Amniotic stem cell (primary cell): ENCODE measurements around the gene DGKI.

Experiments
- DNase-seq: peaks from one replicate; lab custom pipeline; 2025; lab: John Stamatoyannopoulos, UW

DGKI gene

DNA sequence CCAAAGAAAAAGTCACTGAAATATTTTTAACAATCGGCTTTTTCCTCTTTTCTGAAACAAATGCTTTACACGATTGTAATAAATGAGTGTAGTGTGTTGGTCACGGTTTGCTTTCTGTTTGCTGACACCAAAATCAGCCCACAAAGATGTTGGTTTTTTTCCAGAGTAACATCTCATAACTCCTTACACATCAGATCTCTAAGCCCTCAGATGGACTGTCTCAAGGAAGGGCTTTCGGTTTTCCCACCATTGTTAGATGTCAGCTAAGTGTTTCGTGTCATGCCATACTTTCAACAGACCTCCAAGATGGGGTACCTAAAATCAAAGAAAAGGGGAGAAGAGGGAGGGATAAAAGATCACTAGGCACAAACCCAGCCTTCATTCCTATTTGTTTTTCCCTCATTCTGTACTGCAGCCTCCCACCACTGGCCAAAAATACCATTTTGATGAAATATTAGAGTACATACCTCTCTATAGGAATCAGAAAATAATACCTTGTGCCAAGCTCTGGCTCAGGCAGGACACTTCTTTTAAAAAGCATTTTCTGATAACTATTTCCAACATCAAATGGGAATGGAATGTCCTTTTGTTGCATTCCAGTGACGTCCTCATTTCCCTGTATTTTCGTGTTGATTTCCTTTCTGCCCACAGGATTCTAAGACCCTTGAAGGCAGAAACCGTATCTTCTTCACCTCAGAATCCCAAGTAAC, 159.1 kb downstream of the DGKI start:
- DNase-seq = no peak

- no peak for DNase-seq
Observed at GRCh38 chr7:137685433-137686164, 161.2 kb downstream of the DGKI start.

DNA sequence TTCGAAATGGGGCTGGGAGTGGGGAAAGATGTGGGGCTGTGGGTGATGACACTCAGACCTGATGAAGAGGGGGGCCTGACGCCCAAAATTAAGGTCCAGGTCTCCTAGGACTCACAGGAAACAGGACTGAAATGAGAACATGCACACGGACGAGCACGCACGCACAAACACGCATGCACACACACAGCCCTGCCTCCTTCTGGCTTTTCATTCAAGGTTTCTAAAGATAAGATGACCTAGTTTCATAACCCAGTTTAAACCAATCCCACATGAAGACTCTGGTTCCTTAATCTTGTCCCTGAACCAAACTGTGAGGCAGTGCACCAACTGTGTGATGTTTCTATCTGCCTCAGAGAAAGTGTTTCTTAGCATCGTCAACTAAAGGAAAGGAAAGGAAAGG, 162.0 kb downstream of the DGKI start:
- no peak for DNase-seq

DNA sequence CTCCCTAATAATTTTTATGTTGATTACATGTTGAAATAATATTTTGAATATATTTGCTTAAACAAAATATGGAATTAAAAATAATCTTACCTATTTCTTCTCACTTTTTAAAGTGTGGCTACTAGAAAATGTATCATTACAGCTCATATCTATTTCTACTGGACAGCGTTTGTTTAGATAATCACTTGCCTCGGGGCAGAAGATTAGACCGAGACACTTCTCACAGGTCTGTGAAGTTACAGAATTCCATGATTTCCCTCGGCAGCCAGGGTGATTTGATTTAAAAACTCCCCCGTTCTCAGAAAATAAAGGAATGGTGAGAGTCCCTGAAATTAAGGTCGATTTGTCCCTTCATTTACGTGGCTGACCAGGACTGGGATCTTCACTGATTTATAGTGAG, 162.5 kb downstream of the DGKI start:
- no peak for DNase-seq

DNA sequence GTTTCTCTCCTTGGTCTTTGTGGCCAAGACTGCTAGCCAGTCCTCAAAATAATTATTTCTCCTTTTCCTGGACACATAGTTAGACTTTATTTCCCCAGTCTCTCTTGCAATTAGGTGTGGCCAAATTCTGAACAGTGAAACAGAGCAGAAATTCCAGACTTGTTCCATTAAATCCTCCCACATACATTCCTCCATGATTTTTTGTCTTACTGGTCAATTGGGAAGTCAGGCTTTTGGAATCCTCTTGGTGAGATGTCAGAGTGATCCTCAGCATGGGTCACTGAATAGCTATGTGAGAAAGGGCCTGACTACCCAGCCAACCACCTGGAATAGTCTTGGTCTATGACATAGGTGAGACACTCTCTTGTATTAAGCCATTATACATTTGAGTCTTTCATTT, 164.2 kb downstream of the DGKI start:
- peak; percentile 16 for DNase-seq

- peak; percentile 27 for DNase-seq
Observed at GRCh38 chr7:137681657-137682562, 164.9 kb downstream of the DGKI start.

GRCh38 chr7:137674551-137675409, 172.0 kb downstream of the DGKI start:
- no peak for DNase-seq

- DNase-seq = no peak
Observed at GRCh38 chr7:137674048-137674447, 172.7 kb downstream of the DGKI start.

GRCh38 chr7:137671920-137672319, 174.9 kb downstream of the DGKI start:
- no peak for DNase-seq

GRCh38 chr7:137670222-137671064, 176.3 kb downstream of the DGKI start:
- DNase-seq = no peak

DNA sequence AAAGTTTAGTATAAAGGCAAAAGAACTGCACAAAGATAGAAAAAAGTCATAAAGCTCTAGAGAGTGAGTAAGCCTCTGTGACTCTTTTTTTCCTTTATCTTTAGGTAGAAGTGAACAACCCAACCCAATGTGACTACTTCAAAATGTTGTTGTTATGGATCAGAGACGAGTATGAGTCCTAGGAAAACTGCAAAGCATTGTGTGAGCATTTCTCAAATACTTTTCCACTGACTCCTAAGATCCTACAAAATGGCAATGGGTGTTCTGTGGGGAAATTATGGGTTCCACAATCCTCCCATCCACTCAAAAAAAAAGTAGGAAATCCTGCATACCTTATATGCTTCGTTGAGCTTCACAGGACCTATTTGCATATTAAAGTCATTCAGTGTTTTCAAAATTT, 177.1 kb downstream of the DGKI start:
- peak; percentile 37 for DNase-seq

DNA sequence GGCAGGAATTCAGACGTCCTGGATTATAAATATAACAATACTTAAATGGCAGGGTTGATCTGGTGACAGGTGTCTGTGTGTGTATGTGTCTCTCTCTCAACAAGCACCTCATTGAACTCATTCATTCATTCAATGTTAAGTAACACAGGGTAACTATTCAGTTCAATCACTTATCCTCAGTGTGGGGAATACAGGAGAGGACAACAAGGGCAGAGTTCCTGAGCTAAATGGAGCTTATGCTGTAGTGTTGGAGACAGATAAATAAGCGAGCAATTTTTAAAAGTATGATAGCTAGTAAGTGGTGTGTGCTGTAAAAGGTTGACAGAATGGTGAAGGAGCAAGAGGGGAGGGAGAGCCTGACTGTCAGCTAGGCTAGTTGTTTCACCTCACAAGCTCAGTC, 178.4 kb downstream of the DGKI start:
- no peak for DNase-seq

- DNase-seq = peak; percentile 72
Observed at GRCh38 chr7:137667633-137668387, 179.0 kb downstream of the DGKI start.

DNA sequence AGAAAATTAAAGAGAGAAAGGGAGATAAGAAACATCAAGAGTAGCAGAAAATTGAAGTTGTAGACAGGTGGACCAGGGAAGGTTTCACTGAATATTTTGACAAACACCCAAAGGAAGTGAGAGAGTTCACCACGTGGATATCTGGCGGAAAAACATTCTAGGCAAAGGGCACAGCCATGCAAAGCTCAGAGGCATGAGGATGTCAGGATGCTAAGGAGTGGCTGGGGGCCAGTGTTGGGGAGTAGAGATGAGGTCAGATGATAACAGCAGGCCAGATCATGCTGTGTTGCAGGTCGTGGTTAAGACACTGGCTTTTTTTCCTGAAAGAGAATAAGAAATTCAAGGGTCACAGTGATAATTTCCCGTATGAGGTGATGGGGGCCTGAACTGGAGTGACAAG, 181.9 kb downstream of the DGKI start:
- DNase-seq = no peak

GRCh38 chr7:137661634-137662033, 185.1 kb downstream of the DGKI start:
- no peak for DNase-seq

DNA sequence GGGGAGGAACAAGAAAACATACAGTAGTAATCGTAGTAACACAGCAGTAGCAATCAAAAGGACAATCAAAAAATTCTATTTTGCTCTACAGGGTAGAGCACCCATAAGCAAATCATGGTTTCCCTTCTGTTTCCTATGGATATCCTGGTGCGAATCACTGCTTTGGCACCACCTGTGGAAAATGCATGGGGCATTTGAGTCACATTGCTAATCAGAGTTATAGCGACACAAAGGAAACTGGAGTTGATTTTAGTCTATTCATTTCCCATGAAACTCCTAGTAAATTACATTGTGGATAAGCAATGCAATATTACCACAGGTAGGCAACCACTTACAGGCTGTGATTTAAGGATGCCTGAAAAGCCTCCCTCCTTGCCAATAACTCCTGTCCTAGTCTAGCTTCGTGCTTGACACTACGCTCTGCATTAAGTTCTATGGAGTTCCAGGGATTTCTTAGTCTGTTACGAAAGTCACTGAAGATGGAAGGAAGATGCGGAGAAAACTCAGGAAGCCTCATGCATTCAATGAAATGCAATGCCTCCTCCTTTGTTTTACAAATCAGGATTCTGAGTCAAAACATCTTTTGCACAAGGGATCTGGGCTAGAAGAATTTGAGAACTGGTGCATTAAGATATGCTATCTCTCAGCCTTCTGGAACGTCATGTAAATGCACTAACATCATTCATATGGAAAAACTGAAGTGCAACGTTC, 188.4 kb downstream of the DGKI start:
- DNase-seq = no peak

DNA sequence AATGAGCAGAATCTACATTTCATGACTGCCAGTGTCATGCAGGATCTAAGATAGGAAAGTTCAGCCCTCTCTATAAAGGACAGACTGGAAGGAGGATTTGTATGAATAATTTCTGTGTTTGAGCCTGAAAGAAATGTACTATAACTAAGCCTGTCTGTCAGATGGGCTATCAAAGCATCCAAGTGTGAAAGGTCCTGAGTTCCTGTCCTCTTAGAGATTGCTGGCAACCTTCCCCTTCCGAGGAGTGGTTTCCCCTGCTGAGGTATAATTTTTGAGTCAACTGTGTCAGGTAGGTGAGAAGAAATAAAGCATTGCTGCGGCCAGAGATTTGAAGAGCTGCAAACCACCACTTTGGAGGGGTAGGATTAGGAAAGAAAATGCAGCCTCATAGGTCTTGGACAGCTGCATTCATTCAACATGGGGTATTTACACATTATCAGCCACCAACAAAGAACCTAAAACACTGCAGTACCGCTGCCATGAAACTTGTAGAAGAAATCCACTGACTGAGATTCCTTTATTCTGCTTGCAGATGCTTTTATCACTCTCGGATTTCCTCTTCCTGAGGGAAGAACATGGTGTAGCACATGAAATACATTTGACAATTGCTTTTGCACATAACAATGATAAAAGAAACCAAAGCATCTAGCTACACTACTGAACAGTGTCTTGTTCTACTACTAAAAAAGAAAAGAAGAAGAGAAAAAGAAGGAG, 189.1 kb downstream of the DGKI start:
- no peak for DNase-seq

- DNase-seq = no peak
Observed at GRCh38 chr7:137656850-137657232, 189.9 kb downstream of the DGKI start.
